A673 (cell line): ENCODE results near the gene PNPLA5. TPM values are rescaled to one million over a fixed set of nuclear protein-coding genes. Genes with fewer than 3 reads are reported as not detected.

Source experiments
- total RNA-seq: library from RNA; stranded (reverse); gene quantifications from 2 replicates; pipeline ENCODE4 v1.2.3, GENCODE V29; 2021

The PNPLA5 gene
- total RNA-seq, 1 experiment from 2014 or later: not detected

Other genes with a start within 250 kb of the PNPLA5 start
- 0.41 and 0.59 TPM in 2 replicates for gene EFCAB6, start 79.7 kb downstream of the PNPLA5 start, total RNA-seq
- 0.15 and 0.33 TPM in 2 replicates for gene SULT4A1, start 29.5 kb downstream of the PNPLA5 start, total RNA-seq
- gene PNPLA3, start 31.8 kb upstream of the PNPLA5 start, total RNA-seq: 11.8 and 15.6 TPM in 2 replicates
- 63.1 and 67.2 TPM in 2 replicates for gene SAMM50, start 63.4 kb upstream of the PNPLA5 start, total RNA-seq
- gene PARVB, start 132.3 kb upstream of the PNPLA5 start, total RNA-seq: 18.3 and 18.4 TPM in 2 replicates